NCI-H128 (cell line): ENCODE measurements around the gene MPC1L.
"Not testable (repeated sequence)": the region's sequence is repeated elsewhere in the genome, so short reads cannot be mapped to it uniquely, and the experiment has no call there.

ENCODE experiments used
- DNase-seq: peaks from one replicate; lab custom pipeline; 2025; ENCODE audit not compliant: unreplicated experiment; lab: John Stamatoyannopoulos, UW

MPC1L gene

DNA sequence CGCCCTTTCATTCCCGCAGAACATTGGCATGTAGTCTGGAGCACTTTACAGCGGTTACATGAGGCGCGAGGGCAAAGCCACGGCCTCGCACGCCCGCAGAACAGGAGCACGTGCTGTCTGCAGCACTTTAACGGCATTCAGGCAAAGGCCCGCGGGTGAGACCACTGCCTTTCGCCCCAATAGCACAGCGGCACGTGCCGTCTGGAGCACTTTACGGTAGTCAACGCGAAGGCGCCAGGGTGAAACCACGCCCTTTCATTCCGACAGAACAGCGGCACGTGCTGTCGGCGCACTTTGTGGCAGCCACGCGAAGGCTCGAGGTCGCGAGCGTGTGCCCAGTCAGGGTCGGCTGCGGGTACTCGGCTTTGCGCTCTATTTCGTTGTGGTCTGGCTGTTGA is at the start of gene MPC1L:
Gene MPC1L (plus strand): TSS at position 290 of the 398 bp plus-strand sequence. CDS start 138 bp downstream, outside the sequence.
- no peak for DNase-seq

DNA sequence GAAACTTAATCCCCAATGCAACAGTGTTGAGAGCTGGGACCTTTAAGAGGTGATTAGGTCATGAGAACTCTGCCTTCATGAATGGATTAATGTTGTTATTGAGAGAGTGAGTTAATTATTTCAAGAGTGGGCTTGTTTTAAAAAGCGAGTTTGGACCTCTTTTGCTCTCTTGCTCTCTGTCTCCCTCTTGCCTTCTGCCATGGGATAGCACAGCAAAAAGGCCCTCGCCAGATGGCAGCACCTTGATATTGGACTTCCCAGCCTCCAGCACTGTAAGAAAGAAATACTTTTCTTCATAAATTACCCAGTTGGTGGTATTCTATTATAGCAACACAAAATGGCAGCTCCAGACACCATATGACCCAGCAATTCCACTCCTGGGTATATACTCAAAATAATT is 49.5 kb upstream of the MPC1L start:
- DNase-seq: no peak

DNA sequence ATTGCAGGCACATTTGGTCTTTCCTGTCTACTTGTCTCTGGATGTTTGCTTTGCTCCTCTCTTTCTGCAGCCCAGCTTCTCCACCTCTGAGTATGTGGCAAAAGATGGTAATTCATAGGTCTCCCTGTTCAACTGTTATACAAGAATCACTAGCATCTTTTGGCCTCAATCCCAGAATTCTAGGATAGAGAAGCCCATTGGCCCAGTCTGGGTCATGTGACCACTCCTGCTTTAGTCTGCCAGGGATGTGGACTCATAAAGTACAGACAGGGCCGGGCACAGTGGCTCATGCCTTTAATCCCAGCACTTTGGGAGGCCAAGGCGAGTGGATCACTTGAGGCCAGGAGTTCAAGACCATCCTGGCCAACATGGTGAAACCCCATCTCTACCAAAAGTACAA is 47.8 kb upstream of the MPC1L start:
- not testable (repeated sequence) for DNase-seq

DNA sequence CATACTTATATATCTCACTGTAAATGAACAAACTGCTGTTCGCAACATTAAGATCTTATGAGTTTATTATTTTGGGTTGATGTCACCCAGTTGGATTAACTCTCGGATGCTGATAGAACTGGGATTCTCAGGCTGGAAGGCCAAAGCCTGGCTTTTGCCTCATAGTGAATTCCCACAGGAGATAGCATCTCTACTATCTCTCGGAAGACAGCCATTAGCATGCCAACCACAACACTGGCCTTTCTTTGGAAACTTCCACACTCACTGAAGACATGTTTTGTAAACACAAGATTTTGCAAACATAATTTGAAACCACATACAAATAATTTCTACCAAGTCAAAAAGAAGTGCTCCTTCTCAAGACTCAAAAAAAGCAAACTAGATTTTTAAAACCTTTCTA is 46.9 kb upstream of the MPC1L start:
- no peak for DNase-seq

DNA sequence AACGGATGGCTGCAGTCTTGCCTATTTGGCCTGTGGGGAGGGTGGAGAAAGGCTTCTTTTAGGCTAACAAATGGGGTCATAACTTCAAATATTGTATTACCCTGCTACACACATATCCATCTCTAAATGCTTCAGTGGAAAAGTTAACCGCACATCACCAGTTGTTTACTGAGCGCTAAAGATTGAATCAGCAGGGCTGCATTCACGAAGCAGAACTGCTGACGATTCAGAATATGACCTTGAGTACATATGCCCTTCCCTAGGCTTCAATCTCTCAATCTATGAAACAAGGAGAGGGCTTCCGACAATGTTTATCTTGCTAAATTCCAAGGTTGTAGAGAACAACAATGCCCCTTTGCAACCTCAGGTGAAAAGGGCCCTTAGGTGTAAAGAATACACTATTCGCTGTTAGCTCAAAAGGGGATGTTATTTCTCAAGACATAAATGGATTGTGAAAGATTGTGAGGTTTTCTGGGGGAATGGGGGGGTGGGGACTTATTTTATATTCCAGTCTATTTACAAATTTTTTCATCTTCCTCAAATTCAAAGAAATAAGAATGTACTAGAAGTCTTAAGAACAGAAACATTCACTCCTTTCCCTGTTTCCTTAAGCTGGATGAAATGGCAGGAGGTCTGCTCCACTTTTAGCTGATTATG is 45.1 kb upstream of the MPC1L start:
- DNase-seq: no peak

DNA sequence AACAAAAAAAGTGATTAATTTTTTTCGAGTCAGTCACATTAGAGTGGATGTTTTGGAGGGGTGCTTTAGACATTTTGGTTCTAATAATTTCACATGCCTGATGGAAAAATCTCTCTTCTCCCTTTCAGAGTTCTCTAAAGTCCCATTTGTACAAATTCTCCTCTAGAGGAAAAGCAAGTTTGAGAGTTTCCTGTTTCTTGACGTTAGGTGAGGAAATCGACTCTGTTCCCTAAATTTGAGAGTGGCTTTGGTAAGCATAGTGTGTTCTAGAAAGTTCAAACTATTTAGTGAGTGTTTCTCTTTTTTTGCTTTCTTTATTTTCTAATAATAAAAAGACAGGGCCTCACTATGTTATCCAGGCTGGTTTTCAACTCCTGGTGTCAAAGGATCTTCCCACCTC is 44.1 kb upstream of the MPC1L start:
- no peak for DNase-seq

DNA sequence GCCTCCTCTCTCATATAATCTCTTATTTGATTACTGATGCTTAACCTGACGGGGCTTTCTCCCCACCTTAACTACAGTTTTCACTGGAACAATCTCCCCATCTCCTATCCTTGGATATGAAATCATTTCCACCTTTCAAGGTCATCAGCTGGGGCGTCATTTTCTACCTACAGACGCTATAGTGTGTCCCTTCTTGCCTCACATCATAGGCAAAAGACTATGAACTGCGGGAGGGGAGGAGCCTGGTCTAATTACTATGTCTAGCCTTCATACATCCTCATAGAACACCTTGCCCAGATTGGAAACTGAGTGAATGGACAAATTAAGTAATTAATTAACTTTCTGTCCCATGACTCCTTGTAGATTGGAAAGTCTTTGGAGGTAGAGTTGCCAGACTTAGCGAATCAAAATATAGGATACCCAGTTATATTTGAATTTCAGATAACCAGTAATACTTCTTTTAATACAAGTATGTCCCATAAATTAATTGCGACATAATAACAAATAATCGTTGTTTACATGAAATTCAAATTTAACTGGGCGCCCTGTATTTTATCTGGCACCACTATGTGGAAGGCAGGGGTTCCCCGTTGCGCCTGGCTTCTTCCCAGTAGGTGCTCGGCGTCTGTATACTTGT is 43.2 kb upstream of the MPC1L start:
- DNase-seq: no peak

DNA sequence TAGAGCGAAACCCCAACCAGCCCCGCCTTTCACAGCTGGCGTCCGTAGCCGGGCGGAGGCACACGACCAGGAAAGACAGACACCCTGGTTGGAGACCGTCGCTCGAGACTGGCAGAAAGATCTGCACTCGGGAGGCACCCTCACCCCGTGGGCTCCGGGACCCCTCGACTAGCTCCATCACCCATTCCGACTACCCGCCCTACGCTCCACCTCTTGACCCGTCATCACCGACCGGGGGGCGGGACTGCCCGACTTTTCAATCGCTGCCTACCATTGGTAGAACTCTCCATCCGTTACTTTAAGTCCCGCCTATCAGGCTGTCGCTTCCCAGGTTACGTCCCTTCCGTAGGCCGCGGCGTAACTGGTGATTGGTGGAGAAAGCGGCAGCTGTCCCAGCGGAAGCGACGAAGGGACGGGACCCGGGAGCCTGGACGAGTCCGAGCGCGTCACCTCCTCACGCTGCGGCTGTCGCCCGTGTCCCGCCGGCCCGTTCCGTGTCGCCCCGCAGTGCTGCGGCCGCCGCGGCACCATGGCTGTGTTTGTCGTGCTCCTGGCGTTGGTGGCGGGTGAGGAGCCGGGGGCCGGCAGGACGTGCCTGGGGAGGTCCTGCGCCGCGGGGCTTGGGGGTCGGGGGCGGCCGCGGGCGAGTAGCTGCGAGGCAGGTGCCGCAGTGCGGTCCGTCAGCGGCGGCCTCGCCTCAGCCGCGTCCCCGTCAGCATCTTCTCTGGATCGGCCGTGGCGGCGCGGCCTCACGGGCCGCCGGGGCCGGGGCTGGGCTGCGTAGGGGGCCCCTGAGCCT is 42.5 kb upstream of the MPC1L start, which contains the start of gene ATP6AP2:
Gene ATP6AP2 (plus strand): TSS at position 434 of the 799 bp plus-strand sequence. CDS start 96 bp downstream, at position 530.
- peak; percentile 90 for DNase-seq

DNA sequence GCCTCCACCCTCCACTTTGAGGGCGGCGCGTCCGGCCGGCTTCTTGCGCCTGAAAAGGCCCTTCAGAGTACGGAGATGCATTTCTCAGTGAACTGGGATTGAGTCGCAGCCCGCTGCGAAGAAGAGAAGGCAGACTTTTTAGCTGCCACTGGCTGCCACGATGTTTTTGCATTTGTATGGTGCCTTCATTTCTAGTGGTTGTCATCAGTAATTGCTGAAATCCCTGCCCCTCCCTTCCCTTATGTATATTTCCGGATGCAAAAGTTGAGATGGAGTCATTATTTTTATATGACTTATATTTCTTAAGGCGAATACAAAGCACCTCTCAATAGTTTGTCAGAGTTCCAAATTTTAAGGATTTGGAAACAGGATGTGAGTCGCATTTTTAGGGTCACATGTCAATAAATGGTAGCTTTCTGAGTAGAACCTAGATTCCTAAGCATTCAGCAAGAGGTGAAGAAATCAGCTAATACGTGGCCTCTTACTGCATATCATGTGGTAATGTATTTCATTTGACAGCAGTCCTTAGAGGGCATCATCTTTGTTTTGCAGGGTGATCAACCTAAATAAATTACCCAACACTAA is 41.8 kb upstream of the MPC1L start:
- no peak for DNase-seq

DNA sequence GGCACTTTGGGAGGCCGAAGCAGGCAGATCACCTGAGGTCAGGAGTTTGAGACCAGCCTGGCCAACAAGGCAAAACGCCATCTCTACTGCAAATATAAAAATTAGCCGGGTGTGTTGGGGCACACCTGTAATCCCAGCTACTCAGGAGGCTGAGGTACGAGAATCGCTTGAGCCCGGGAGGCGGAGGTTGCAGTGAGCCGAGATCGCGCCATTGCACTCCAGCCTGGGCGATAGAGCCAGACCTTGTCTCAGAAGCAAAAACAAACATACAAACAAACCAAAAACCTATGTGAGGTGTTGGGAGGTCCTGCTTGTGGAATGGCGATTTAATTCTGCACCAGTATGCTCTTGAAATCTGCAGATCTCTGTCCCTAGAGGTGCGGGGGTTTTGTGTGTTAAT is 41.0 kb upstream of the MPC1L start:
- not testable (repeated sequence) for DNase-seq

DNA sequence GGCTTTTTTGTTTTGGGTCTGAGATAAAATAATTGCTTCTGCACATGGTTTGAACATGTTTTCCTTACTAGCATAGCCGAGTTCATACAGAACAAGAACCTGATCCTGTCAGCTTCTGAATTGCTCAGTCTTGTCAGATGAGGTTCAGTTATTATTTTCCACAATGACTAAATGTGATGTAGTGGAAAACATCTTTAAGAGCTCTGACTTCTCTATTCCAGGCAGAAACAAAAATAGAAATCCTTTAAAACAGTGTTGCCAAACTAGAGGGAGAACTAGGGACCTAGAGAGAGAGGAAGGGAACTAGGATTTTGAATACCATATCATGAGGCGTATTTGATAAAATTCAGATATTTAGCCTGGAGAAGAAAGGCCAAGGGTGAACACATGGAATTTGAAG is 40.4 kb upstream of the MPC1L start:
- no peak for DNase-seq

DNA sequence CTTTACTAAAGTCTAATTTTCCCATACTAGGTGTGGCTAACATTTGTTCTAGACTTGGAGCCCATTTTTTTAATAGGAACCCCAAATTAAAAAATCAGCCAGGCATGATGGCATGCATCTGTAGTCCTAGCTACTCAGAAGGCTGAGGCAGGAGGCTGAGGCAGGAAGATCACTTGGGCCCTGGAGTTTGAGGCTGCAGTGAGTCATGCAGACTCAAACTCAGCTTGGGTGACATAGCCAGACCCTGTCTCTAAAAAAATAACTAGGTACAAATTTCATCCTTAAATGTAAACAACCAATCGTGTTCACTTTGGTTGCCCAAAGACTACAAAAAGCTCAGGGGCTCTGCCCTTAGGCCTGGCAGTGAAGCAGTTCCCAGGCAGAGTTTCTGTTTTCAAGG is 35.6 kb upstream of the MPC1L start:
- not testable (repeated sequence) for DNase-seq

DNA sequence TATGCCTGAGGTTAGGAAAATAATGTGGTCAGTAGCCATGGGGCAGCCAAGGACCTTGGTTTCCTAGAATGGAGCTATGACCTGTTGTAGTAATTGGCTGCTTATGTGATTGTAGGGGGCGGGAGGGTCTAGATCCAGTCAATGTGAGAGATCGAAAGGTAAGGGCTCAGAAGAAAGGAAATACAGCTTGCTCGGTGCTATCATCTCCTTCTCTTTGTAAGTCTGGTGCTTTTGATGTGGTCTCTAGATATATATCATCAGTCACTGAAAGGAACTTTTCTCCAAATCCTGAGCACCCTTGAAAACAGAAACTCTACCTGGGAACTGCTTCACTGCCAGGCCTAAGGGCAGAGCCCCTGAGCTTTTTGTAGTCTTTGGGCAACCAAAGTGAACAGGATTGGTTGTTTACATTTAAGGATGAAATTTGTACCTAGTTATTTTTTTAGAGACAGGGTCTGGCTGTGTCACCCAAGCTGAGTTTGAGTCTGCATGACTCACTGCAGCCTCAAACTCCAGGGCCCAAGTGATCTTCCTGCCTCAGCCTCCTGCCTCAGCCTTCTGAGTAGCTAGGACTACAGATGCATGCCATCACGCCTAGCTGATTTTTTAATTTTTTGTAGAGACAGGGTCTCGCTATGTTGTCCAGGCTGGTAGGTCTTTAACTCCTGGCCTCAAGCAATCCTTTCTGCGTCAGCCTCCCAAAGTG is 33.5 kb upstream of the MPC1L start:
- not testable (repeated sequence) for DNase-seq

DNA sequence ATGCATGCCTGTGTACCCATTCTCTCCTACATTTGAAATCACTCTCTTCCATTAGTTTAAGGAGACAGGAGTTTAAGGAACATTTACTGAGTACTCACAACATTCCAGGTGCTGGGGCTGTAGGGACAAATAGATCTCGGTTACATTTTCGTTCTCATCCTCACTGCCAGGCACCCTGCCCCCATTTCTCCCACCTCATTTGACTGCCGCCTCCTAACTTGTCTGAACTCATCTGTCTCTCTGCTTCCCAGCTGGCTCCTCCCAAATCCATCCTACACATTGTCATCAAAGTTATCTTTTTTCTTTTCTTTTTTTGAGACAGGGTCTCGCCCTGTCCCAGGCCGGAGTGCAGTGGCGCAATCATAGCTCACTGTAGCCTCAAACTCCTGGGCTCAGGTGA is 19.8 kb upstream of the MPC1L start:
- DNase-seq: no peak

DNA sequence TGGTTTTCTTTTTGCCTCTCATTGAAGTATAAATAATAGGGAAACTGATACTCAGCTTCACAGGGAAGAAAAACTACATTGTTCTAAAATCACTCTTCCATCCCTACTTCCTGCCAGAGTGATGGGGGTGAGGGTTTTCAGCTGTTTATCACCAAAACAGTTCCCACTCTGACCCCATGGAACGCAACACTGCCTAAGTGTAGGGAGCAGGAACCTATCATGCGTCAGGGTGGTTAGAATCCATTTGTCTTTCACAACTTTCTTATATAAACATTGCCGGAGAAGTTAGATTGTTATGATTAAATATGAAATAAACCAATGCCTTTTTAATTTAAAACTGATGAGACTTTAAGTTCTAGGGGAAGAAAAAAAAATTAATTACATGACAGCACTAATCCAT is 15.8 kb upstream of the MPC1L start:
- DNase-seq: no peak

DNA sequence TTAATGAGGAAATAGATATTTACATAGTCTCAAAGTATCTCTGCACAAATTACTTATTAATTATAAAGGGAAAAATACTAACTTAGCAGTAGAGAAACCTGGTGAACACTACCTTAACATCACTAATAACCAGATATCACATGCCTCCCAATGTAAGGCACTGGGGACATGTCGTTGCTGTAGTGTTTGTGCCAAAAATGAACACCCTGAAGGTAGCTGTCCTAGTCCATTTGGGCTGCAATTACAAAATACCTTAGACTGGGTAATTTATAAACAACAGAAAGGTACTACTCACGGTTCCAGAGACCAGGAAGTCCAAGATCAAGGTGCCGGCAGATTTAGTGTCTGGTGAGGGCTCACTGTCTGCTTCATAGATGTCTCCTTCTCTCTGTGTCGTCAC is 10.7 kb upstream of the MPC1L start:
- DNase-seq: no peak

DNA sequence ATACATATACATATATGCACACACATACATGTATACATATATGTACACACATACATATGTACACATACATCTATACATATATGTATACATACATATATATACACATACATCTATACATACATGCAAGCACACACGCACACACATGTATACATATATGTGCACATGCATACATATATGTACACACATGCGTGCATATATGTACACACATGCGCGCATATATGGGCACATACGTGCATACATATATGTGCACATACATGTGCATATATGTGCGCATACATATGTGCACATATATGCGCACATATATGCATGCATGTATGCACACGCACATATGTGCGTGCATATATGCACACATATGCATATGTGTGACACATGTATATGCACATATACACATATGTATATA is 7.3 kb upstream of the MPC1L start:
- no peak for DNase-seq

DNA sequence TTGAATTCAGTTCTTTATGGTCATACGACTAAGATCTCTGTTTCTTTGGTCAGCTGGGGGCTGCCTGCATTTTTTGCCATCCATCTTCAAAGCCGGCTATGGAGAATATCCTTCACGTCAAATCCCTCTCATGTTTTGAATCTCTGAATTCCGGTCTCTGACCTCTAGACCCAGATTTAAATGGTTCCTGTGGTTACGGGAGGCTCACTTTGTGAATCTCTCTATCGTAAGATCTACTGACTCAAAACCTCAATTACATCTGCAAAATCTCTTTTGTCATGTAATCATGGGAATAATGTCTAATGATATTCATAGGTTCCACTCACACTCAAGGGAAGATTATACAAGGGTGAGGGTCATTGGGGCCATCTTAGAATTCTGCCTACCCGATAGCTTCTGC is 5.7 kb upstream of the MPC1L start:
- DNase-seq: no peak

DNA sequence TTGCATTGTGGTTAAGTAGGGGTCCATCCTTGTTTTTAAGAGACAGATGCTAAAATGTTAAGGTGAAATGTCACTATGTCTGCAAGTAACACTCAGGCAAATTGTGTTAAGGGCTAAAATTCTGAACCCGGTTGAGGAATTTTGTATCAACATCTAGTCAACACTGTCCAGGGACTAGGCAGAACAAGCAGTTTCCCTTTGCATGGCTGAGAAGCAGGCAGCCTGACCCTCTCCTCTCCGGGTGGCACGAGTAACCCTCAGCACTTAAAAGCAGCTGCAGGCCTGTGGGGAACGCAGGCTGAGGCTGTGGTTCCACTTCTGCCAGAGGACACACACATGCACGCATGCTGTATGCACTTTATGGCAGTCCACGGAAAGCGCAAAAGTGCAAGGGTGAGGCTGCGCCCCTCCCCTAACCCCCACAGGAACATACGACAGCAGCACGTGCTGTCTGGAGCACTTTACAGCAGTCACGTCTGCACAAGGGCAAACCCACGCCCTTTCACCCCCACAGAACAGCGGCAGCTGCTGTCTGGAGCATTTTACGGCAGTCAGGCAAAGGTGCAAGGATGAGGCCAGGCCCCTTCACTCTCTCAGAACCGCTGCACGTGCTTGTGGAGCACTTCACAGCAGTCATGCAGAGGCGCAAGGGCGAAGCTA is 619 bp upstream of the MPC1L start:
- no peak for DNase-seq

DNA sequence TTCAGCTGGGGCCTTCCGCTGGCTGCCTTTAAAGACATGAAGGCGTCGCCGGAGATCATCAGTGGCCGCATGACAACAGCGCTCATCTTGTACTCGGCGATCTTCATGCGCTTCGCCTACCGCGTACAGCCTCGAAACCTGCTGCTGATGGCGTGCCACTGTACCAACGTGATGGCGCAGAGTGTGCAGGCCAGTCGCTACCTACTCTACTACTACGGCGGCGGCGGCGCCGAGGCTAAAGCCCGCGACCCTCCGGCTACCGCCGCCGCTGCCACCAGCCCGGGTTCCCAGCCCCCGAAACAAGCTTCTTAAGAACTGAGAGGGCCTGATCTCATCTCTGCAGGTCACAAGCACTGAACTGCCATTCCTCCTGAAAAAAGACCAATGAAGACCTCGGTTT is 437 bp downstream of the MPC1L start:
- no peak for DNase-seq

DNA sequence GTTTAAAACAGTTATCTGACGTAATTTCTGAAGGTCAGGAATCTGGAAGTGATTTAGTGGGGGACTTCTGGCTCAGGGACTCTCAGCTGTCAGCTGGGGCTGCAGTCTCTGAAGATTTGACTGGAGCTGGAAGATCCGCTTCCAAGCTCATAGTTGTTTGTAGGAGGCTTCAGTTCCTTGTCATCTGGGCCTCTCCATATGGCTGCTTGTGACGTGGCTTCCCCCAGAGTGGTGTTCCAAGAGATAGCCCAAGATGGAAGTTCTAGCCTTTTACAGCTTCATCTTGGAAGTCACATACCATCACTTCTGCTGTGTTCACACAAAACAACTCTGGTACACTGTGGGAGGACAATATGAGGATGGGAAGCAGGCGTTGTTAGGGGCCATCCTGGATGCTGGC is 2.1 kb downstream of the MPC1L start:
- DNase-seq: no peak
